Epithelial cell of prostate (primary cell): Measurements from ENCODE around the gene HYCC2.
"Not testable (repeated sequence)": the region's sequence is repeated elsewhere in the genome, so short reads cannot be mapped to it uniquely, and the experiment has no call there.

ENCODE experiments used
- DNase-seq: peaks from one replicate; pipeline ENCODE4 v3.0.0-alpha.2; 2011; ENCODE audit warnings: low read depth, low spot score
- H3K27ac ChIP-seq: fragments of 450-650 bp; 2 replicates; pipeline ENCODE4 v1.5.1; 2017; ENCODE audit warnings: mild to moderate bottlenecking

Gene HYCC2

GRCh38 chr2:201071479-201072200, at the start of gene HYCC2, which contains the start of gene NDUFB3:
Gene HYCC2 (minus strand): TSS chr2:201071671. CDS start chr2:201024009, 47,662 bp downstream.
Gene NDUFB3 (plus strand): TSS chr2:201072001. CDS start chr2:201078883, 6,882 bp downstream.
- DNase-seq, result peak; percentile 85
- H3K27ac ChIP-seq, result peak within 1 kb of the TSS; percentile 81

GRCh38 chr2:201118961-201119854, 47.7 kb upstream of the HYCC2 start:
- peak overlapping the region; percentile 99 for H3K27ac ChIP-seq
- DNase-seq, result no peak

DNA sequence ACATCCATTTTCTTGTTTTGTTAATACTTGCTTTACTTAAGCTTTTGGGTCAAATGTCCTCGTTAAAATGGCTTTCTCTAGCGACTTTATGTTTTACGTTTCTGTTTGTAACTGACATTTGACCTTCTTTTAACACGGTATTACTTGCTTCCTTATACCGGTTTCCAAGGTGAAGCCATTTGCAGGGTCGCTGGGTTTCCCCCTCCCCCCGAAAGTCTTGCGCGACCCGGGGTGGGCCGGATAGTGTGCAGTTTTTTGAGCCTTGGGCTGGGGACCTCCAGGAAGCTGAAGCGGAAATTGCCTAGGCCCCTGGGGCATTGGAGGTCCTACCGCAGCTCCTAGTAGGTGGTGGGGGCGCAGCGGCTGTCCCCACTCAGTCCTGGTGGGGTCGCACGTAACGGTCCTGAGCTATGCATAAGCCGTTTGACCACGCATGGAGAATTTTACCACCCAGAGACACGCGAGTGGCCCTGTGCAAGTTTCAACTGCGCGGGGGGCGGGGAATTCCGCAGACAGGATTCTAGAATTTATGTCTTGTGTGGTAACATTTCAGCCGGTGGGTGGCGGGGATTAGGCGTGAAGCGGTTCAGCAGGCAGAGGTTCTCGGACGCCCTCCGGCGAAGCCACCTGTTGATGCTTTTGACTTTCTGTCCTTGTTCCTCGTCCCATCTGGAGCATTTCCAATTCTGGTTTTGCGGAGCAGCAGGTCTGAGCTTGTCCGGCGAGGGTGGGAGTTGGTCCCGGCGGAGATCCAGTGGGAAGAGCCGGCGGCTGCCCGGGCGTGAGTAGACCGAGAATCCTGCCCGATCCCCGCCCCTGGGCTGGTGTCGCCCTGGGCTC, 46.9 kb upstream of the HYCC2 start:
- peak overlapping the region; percentile 99 for H3K27ac ChIP-seq
- DNase-seq, result peak; percentile 67

DNA sequence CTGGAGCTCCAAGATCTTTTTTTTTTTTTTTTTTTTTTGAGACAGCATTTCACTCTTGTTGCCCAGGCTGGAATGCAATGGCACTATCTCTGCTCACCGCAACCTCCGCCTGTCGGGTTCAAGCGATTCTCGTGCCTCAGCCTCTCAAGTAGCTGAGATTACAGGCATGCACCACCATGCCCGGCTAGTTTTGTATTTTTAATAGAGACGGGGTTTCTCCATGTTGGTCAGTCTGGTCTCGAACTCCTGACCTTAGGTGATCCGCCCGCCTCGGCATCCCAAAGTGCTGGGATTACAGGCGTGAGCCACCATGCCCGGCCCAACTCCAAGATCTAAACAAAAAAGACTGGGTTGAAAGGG, 46.2 kb upstream of the HYCC2 start:
- DNase-seq, result not testable (repeated sequence)
- peak overlapping the region; percentile 99 for H3K27ac ChIP-seq

- no peak for DNase-seq
These were observed 45.7 kb upstream of the HYCC2 start for GRCh38 chr2:201116959-201117734.

GRCh38 chr2:201116115-201116958, 44.9 kb upstream of the HYCC2 start, which contains the start of gene CFLAR:
Gene CFLAR (plus strand): TSS chr2:201116164. CDS start chr2:201129866, 13,702 bp downstream.
- DNase-seq, result no peak
- peak within 1 kb of the TSS; percentile 99 for H3K27ac ChIP-seq

More at GRCh38 chr2:201116959-201117734, 45.7 kb upstream of the HYCC2 start:
- H3K27ac ChIP-seq, result peak overlapping the region; percentile 99

- DNase-seq, result no peak
- H3K27ac ChIP-seq, result peak overlapping the region; percentile 99
These were observed 43.4 kb upstream of the HYCC2 start for GRCh38 chr2:201114846-201115245.

DNA sequence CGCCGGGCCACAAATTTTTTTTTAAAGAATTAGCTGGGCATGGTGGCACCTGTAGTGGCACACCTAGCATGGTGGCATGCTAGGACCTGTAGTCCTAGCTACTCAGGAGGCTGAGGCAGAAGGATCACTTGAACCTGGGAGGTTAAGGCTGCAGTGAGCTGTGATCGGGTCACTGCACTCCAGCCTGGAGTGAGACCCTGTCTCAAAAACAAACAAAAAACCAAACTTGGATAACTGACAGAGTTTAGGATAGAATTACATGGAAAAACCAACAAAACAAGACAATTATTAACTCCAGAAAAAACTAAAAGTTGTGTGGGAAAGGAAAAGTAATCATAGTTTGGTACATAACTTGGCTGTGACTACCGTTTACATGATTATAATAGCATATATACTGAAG, 42.9 kb upstream of the HYCC2 start:
- DNase-seq, result no peak
- H3K27ac ChIP-seq, result no peak overlapping the region

GRCh38 chr2:201111096-201111495, 39.6 kb upstream of the HYCC2 start:
- H3K27ac ChIP-seq, result no peak overlapping the region
- no peak for DNase-seq

GRCh38 chr2:201110615-201111014, 39.1 kb upstream of the HYCC2 start:
- DNase-seq, result no peak
- no peak overlapping the region for H3K27ac ChIP-seq

DNA sequence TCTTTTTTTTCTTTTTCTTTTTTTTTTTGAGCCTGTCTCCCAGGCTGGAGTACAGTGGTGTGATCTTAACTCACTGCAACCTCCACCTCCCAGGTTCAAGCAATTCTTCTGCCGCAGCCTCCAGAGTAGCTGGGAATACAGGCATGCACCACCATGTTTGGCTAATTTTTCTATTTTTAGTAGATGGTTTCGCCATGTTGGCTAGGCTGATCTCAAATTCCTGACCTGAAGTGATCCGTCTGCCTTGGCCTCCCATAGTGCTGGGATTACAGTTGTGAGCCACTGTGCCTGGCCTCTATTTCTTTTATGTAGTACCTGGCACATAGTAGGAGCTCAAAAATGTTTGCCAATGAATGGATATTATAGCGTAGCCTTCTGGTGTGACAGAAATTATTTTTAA, 37.7 kb upstream of the HYCC2 start:
- no peak overlapping the region for H3K27ac ChIP-seq
- no peak for DNase-seq

DNA sequence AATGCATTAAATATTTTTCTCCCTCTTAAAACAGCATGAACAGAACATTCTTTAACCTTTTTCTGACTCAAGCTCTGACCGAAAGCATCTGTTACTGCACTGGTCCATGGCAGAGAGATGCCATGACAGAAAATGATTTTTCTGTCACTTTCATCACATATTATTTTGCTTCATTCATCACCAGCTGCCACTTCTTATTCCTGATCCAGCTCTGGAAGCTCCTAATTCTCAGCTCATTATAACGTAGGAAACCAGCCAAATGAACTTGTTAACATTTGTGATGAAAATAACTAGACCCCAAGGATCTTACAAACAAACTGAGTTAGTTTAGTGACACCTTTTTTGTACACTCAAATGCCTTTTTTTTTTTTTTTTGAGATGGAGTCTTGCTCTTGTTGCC, 36.9 kb upstream of the HYCC2 start:
- no peak overlapping the region for H3K27ac ChIP-seq
- DNase-seq, result no peak

- no peak for DNase-seq
- H3K27ac ChIP-seq, result no peak overlapping the region
These were observed 36.2 kb upstream of the HYCC2 start for GRCh38 chr2:201107624-201108023.

DNA sequence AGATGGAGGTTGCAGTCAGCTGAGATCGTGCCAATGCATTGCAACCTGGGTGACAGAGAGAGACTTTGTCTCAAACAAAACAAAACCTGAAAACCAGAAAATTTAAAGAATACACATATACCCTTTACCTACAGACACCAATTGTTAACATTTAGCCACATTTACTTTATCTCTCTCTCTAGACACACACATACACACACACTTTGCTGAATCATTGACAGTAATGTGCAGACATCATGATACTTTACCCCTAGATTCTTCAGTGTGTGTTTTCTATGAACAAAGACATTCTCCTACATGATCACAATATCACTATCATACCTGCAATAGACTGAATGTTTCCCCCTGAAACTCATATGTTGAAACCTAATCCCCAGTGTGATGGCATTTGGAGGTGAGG, 34.3 kb upstream of the HYCC2 start:
- H3K27ac ChIP-seq, result no peak overlapping the region
- no peak for DNase-seq

DNA sequence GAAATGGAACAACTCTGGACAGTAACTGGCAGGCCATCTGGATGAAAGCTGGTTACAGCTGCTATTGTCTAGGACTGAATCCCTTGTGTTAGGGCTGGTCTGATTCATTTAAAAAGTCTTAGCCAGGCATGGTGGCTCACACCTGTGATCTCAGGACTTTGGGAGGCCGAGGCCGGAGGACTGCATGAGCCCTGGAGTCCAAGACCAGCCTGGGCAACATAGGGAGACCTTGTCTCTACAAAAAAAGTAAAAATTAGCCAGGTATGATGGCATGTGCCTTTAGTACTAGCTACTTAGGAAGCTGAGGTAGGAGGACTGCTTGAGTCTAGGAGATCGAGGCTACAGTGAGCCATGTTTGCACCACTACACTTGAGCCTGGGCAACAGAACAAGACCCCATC, 29.0 kb upstream of the HYCC2 start:
- no peak for DNase-seq

GRCh38 chr2:201093573-201093972, 22.1 kb upstream of the HYCC2 start:
- no peak for DNase-seq
- H3K27ac ChIP-seq, result no peak overlapping the region

More for the DNA sequence above, 29.0 kb upstream of the HYCC2 start:
- H3K27ac ChIP-seq, result no peak overlapping the region

DNA sequence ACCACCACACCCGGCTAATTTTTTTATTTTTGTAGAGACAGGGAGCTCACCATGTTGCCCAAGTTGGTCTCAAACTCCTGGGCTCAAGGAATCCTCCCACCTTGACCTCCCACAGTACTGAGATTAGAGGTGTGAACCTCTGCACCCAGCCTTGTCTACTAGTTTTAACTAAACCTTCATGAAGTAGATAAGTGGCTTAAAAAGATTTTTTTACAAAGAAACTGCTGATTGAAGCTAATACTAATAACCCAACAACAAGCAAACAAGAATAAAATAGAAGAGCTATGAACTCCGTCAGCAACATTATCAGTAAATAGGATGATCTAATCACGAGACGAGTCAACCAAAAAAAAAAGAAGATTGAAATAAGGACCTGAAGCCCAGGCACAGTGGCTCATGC, 19.1 kb upstream of the HYCC2 start:
- no peak for DNase-seq
- H3K27ac ChIP-seq, result no peak overlapping the region

DNA sequence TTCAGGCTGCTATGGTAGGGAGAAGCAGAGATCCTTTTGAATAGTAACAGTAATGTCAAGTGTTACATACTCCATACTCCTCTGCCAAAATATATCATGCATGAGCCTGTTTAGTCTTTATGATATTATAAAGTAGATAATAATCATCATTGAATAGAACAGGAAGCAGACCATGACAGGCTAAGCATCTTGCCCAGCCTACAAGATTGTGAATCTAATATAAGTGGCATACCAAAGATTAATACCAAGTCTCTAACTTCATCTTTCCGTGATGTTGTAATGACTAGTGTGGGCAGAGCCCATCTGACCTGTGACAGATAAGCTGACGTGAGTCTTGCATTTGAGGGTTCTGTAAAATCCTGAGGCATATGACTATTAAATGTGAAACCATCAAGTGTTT, 13.4 kb upstream of the HYCC2 start:
- H3K27ac ChIP-seq, result no peak overlapping the region
- DNase-seq, result no peak

- DNase-seq, result no peak
- no peak overlapping the region for H3K27ac ChIP-seq
These were observed 3.5 kb upstream of the HYCC2 start for GRCh38 chr2:201074996-201075395.
